HCT116 (cell line): ENCODE measurements around the gene CELA3A.

Source experiments
- CBX3 ChIP-seq: IDR thresholded peaks from 2 replicates; pipeline ENCODE4 v1.6.1; 2012; ENCODE audit warnings: low read depth
- CTCF ChIP-seq, 3 experiments: fragments of 200-600 bp in 1 of 3; sonication (generic) in 1 of 3; IDR thresholded peaks in 2 of 3; conservative IDR thresholded peaks in 1 of 3; 2 replicates each; pipeline ENCODE4 v1.5.1; 2012 to 2017; ENCODE audit warnings: low read depth in 2 of 3, low read length in 2 of 3, antibody characterized with exemption in 1 of 3, borderline replicate concordance in 1 of 3, control low read depth in 1 of 3, mild to moderate bottlenecking in 1 of 3, mixed read lengths in 1 of 3, mixed run types in 1 of 3, moderate library complexity in 1 of 3; ENCODE audit not compliant: insufficient read depth in 1 of 3
- ELF1 ChIP-seq: IDR thresholded peaks from 2 replicates; pipeline ENCODE4 v1.6.1; 2012; ENCODE audit warnings: low read depth, borderline replicate concordance
- EZH2 ChIP-seq: fragments of 200-600 bp; sonication (generic); IDR thresholded peaks from 2 replicates; pipeline ENCODE4 v1.6.1; 2017; ENCODE audit warnings: antibody characterized with exemption, mixed run types
- EZH2phosphoT487 ChIP-seq: fragments of 200-600 bp; IDR thresholded peaks from 2 replicates; pipeline ENCODE4 v1.6.1; 2018; ENCODE audit warnings: antibody characterized with exemption, borderline replicate concordance
- JUND ChIP-seq: IDR thresholded peaks from 2 replicates; pipeline ENCODE4 v1.6.1; 2012
- POLR2A ChIP-seq: IDR thresholded peaks from 2 replicates; pipeline ENCODE4 v1.7.0; 2011; ENCODE audit warnings: borderline replicate concordance; ENCODE audit not compliant: insufficient read depth, insufficient read length; ENCODE audit errors: extremely low read depth
- POLR2AphosphoS5 ChIP-seq: IDR thresholded peaks from 2 replicates; pipeline ENCODE4 v1.6.1; 2011; ENCODE audit warnings: mild to moderate bottlenecking, low read depth, low read length, moderate library complexity
- RAD21 ChIP-seq: IDR thresholded peaks from 2 replicates; pipeline ENCODE4 v1.6.1; 2012; ENCODE audit warnings: low read depth, mild to moderate bottlenecking
- REST ChIP-seq: IDR thresholded peaks from 2 replicates; pipeline ENCODE4 v1.6.1; 2012; ENCODE audit warnings: low read depth
- SRF ChIP-seq: IDR thresholded peaks from 2 replicates; pipeline ENCODE4 v1.6.1; 2012; ENCODE audit warnings: low read depth
- TCF7L2 ChIP-seq: IDR thresholded peaks from 2 replicates; pipeline ENCODE4 v1.7.0; 2011; ENCODE audit warnings: borderline replicate concordance, inconsistent platforms; ENCODE audit not compliant: insufficient read depth, insufficient read length; ENCODE audit errors: extremely low read depth
- YY1 ChIP-seq: IDR thresholded peaks from 2 replicates; pipeline ENCODE4 v1.6.1; 2011; ENCODE audit warnings: low read length, low read depth, moderate library complexity, mild to moderate bottlenecking; ENCODE audit not compliant: insufficient replicate concordance; ENCODE audit errors: extremely low read depth
- ZBTB33 ChIP-seq: IDR thresholded peaks from 2 replicates; pipeline ENCODE4 v1.6.1; 2011; ENCODE audit warnings: mild to moderate bottlenecking, low read length, moderate library complexity; ENCODE audit not compliant: insufficient replicate concordance; ENCODE audit errors: extremely low read depth

- TF ChIP-seq JUND (no peak), CTCF (IDR thresholded peaks at IDR 0.05 in 2 of 3, conservative IDR thresholded peaks at IDR 0.05 in 1 of 3; ENCODE audit: borderline replicate concordance in 1 of 3, insufficient read depth in 1 of 3, low read depth in 2 of 3, low read length in 2 of 3) (no peak), POLR2A (no peak), ZBTB33 (no peak), RAD21 (no peak), REST (no peak), CBX3 (no peak), YY1 (no peak), EZH2 (no peak), POLR2AphosphoS5 (no peak), SRF (no peak), EZH2phosphoT487 (no peak), TCF7L2 (no peak), ELF1 (no peak)
Measured at GRCh38 chr1:21961799-21962198, 39.7 kb upstream of the CELA3A start.
